ENCODE measurements around the gene CAPN7.

CAPN7 gene

GRCh38 chr3:15214758-15215157, 8.7 kb downstream of the CAPN7 start:
- H3K4me3 ChIP-seq (ENCODE audit: low read depth, low read length): no peak overlapping the region

GRCh38 chr3:15215996-15216395, 9.9 kb downstream of the CAPN7 start:
- no peak for TF ChIP-seq CTCF (IDR thresholded peaks at IDR 0.05; ENCODE audit: borderline replicate concordance, insufficient read depth, low read depth, low read length)
- H3K4me3 ChIP-seq (ENCODE audit: low read depth, low read length): no peak overlapping the region

More at GRCh38 chr3:15214758-15215157, 8.7 kb downstream of the CAPN7 start:
- TF ChIP-seq CTCF (IDR thresholded peaks at IDR 0.05; ENCODE audit: borderline replicate concordance, insufficient read depth, low read depth, low read length): no peak

- no peak overlapping the region for H3K4me3 ChIP-seq (ENCODE audit: low read depth, low read length)
- no peak for TF ChIP-seq CTCF (IDR thresholded peaks at IDR 0.05; ENCODE audit: borderline replicate concordance, insufficient read depth, low read depth, low read length)
These were observed 10.5 kb downstream of the CAPN7 start for GRCh38 chr3:15216501-15216900.

- no peak for TF ChIP-seq CTCF (IDR thresholded peaks at IDR 0.05; ENCODE audit: borderline replicate concordance, insufficient read depth, low read depth, low read length)
- no peak overlapping the region for H3K4me3 ChIP-seq (ENCODE audit: low read depth, low read length)
These were observed 11.1 kb downstream of the CAPN7 start for GRCh38 chr3:15217011-15217671.

GRCh38 chr3:15217841-15218267, 11.8 kb downstream of the CAPN7 start:
- no peak for TF ChIP-seq CTCF (IDR thresholded peaks at IDR 0.05; ENCODE audit: borderline replicate concordance, insufficient read depth, low read depth, low read length)

GRCh38 chr3:15218689-15219088, 12.6 kb downstream of the CAPN7 start:
- no peak overlapping the region for H3K4me3 ChIP-seq (ENCODE audit: low read depth, low read length)

More at GRCh38 chr3:15217841-15218267, 11.8 kb downstream of the CAPN7 start:
- no peak overlapping the region for H3K4me3 ChIP-seq (ENCODE audit: low read depth, low read length)

More at GRCh38 chr3:15218689-15219088, 12.6 kb downstream of the CAPN7 start:
- TF ChIP-seq CTCF (IDR thresholded peaks at IDR 0.05; ENCODE audit: borderline replicate concordance, insufficient read depth, low read depth, low read length): no peak

Measured in GM12875 (cell line).